GM12864 (cell line): ENCODE data around the gene TBC1D7.

Experiments
- DNase-seq: peaks from one replicate; pipeline ENCODE4 v3.0.0-alpha.2; 2011; ENCODE audit warnings: low read depth
- H3K4me3 ChIP-seq: 2 replicates; pipeline ENCODE4 v1.5.1; 2011; ENCODE audit warnings: mild to moderate bottlenecking, low read depth, low read length, control low read depth
- CTCF ChIP-seq: IDR thresholded peaks from 2 replicates; pipeline ENCODE4 v1.5.1; 2011; ENCODE audit warnings: low read depth, mild to moderate bottlenecking, moderate library complexity, low read length, control low read depth, inconsistent platforms; ENCODE audit errors: missing control alignments

Gene TBC1D7

DNA sequence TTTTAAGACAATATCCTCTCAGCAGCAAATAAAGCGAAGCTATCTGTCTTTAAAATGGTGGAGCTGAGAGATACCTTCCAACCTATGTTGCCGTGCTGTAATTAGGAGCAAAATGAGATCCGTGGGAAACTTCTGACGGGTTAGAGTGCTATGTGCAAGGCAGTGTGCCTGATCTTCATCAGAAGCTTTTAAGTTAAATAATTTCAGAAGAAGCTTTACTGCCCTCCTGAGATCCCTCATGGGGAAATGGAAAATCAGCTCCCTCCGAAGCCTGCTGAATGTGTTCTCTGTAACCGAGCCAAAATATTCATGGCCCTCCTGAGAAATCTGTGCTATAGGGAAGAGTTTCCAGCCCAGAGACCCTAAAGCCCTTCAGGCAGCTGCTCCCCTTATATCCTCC is 43.7 kb upstream of the TBC1D7 start:
- no peak overlapping the region for H3K4me3 ChIP-seq
- no peak for DNase-seq
- TF ChIP-seq CTCF, result no peak

DNA sequence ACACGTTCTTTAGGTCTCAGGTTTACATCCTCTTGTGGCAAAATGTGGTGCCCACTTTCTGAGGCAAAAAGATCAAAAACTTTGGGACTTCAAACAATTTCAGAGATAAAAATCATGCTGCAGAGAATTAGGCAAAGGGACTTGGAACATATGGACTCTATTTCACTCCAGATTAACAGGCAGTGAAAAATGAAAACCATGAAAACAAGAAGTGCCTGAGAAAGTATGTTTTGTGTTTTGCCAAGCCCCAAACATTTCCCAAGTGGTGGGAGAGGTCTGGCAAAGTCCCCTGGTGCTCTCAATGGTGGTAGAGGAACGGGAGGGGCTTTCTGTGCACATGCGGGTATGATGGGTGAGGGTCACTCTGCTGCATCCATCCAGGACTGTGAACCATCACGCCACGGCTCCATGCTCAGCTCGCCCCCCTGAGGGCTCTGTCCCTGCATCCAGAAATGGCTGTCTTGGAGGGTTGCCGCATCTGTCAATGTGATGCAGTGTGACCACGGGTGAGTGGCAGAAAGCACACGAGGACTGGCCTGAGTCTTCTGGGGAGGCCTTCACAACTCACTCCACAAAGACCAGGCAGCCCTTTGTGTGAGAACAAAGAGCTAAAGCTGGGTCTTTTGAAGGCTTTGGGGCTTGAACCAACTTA is 43.2 kb upstream of the TBC1D7 start:
- TF ChIP-seq CTCF, result no peak
- no peak for DNase-seq
- H3K4me3 ChIP-seq, result no peak overlapping the region

DNA sequence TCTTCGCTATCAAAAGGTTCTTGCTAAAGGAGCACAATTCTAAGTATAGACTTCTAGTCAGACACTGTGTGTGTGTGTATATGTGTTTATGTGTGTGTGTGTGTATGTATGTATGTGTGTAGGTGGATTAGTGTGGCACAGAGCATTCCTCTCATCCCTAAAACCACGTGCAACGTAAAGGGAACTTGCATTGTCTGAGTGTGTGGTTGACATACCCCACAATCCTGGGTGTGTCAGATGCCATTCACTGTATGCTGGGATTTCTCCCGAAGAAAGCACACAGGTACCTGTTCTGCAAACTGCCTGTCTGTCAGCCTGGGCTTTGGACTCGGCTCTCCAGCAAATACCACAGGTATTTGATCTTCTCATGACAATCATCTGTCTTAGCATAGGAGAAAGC is 42.3 kb upstream of the TBC1D7 start:
- TF ChIP-seq CTCF, result no peak
- H3K4me3 ChIP-seq, result no peak overlapping the region
- DNase-seq, result no peak

- no peak for TF ChIP-seq CTCF
- no peak overlapping the region for H3K4me3 ChIP-seq
- no peak for DNase-seq
Measured at GRCh38 chr6:13369591-13369990, 41.3 kb upstream of the TBC1D7 start.

- TF ChIP-seq CTCF, result no peak
- no peak for DNase-seq
Measured at GRCh38 chr6:13368731-13369115, 40.4 kb upstream of the TBC1D7 start.

DNA sequence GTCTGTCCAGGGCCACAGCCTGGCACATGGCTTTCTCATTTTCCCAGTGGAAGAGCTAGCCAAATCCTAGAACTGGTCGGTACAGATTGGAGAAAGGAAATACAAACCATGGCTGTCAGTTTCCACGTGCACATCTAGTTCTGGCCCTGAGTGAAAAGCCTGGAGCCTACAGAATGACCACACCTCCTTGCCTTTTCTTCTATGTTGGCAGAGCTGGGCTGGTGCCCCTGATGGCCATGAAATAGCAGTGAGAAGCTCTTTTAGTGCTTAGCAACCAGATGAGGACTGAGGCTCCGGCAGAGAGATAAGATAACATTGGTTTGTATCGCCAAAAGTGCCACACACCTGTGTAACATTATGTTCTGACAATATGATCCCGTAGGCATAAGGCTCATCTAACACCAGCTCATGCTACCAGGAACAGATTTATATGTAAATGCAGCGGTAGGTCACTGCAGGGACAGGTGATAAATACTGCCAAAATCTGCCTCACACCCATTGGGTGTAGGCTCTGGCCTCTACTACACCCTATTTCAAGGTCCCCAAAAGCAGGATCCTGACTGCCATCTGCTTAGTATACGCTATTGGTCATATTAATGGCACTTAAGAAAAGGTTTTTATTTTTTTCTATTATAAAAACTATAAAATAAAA is 39.9 kb upstream of the TBC1D7 start:
- no peak for TF ChIP-seq CTCF
- no peak for DNase-seq
- no peak overlapping the region for H3K4me3 ChIP-seq

More at GRCh38 chr6:13368731-13369115, 40.4 kb upstream of the TBC1D7 start:
- H3K4me3 ChIP-seq, result no peak overlapping the region

DNA sequence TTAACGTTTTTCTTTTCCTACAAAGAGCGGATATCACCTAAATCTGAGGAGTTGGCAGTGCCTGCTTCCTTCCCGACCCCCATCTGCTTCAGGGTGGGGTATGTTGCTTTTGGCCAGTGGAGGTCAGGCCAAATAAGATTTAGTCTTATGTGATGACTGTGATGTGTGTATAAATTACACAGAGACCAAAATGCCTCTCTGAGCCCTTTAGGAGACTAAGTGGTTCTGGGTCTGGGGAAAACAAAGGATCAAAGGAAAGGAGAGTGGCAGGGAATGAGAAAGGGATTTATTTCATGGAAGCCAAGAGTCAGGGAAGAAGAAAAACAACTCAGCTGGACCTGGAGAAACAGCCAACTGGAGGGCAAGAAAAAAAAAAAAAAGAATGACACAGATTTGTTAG is 39.1 kb upstream of the TBC1D7 start:
- TF ChIP-seq CTCF, result no peak

More for the DNA sequence above, 39.1 kb upstream of the TBC1D7 start:
- no peak for DNase-seq
- H3K4me3 ChIP-seq, result no peak overlapping the region
